ENCODE data around the gene UTS2R.
"Not testable (repeated sequence)": the region's sequence is repeated elsewhere in the genome, so short reads cannot be mapped to it uniquely, and the experiment has no call there.

Gene UTS2R

GRCh38 chr17:82334622-82335394, 36.8 kb upstream of the UTS2R start:
- no peak for DNase-seq

GRCh38 chr17:82338858-82339633, 32.5 kb upstream of the UTS2R start:
- DNase-seq: no peak

DNA sequence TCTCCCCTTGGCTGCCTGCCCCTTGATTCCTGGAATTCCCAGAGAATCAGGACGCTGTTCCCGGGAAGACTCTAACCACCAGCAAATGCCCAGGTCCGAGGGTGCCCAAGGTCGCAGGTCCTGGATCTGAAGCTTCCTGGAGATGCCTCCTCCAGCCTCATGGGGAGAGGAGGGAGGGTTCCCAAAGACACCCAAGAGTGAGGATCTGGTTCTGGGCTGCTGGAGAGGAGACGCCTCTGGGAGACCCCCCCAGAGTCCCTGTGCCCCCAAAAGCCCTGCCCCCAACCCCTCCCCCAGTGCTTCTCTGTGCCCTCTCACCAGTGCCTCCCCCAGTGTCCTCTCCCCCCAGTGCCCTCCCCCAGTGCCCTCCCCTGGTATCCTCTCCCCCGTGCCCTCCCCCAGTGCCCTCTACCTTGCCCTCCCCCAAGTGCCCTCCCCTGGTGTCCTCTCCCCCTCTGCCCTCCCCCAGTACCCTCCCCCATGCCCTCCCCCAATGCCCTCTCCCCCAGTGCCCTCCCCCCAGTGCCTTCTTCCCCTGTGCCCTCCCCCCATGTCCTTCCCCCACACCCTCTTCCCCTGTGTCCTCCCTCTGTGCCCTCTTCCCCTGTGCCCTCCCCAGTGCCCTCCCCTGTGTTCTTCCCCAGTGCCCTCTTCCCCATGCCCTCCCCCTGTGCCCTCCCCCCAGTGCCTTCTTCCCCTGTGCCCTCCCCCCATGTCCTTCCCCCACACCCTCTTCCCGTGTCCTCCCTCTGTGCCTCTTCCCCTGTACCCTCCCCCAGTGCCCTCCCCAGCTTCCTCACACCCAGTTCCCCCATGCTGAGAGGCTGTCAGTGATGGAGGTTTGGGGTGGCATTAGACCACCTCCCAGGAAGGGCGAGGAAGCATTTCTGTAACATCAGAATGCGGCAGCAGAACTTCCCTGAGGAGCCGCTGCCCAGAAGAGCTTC, 31.7 kb upstream of the UTS2R start:
- no peak for DNase-seq

- DNase-seq: no peak
These were observed 29.0 kb upstream of the UTS2R start for GRCh38 chr17:82342361-82343079.

DNA sequence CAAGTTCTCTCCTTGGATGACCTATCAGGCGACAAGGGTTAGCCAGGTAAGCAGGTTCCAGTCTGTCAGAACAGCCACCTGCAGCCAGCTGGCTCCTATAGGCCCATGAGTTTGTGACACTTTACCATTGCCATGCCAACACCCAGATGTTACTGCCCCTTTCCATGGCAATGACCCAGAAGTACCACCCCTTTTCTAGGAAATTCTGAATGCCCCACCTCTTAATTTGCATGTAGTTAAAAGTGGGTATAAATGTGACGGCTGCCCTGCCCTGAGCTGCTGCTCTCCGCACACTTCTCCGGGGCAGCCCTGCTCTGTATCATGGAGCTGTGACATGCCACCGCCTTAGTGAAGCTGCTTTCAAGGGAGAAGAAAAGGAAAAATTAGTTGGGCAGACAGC, 28.0 kb upstream of the UTS2R start:
- no peak for DNase-seq

DNA sequence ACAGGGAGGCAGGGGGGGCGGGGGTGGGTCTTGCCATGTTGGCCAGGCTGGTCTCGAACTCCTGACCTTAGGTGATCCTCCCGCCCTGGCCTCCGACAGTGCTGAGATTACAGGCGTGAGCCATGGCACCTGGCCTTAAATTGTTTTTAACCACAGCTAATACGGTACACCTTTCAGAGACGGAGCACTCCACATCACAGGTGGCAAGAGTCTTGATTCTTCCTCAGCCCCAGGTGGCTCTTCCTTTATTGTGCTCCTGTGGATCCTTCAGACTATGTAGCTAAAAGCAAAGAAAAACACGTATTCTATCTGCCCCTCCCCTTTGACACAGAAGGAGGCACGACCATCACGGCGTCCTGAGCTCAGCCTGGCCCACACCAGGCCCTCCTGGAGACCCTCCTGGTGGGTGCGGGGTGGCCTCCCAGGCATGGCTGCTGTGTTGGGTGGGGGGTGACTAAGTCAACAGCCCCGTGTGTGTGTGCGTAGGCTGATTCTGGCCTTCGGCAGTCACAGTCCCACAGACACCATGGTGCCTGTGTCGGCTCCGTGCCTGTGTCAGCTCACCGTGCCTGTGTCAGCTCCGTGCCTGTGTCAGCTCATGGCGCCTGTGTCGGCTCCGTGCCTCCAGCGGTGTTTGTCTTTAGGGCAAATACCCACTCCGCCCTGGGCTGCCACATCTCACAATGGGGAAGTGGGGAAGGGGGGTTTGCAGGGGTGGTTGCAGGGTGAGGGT, 27.2 kb upstream of the UTS2R start:
- no peak for DNase-seq

DNA sequence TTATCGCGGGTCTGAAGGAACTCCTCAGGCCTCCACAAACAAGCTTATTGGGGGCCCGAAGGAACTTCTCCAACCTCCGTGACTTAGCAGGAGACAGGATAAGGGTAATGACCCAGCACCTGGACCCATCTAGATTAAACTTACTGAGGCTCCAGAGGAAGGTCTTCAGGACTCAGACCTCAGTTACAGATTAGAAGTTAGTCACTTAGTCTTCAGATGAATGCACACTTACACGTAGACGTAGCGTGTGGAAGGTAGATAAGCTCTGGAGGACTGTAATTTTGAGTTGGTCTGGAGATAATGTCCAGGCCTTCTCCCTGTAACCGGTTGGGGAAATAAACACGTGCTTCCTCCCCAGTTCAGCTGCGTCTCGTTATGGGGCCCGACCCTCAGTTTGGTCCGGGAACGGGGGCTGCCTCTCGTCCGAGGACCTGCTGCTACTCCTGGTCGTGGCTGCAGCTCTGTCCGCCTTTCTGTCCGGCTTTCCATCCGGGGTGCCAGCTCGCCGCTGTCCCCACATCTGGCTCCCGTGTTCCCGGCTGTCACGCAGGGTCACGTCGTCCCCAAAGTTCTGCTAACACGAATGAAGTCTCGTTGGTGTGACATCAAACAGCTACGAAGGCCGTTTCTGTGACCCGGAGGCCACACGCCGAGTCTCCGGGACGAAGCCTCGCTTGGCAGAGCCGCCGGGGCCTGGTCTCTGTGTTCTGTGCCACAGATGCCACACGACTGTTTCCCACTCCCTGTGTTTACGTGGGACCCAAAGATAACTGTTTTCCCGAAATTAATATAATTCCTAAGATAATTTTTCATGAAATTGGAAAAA, 26.2 kb upstream of the UTS2R start:
- no peak for DNase-seq

DNA sequence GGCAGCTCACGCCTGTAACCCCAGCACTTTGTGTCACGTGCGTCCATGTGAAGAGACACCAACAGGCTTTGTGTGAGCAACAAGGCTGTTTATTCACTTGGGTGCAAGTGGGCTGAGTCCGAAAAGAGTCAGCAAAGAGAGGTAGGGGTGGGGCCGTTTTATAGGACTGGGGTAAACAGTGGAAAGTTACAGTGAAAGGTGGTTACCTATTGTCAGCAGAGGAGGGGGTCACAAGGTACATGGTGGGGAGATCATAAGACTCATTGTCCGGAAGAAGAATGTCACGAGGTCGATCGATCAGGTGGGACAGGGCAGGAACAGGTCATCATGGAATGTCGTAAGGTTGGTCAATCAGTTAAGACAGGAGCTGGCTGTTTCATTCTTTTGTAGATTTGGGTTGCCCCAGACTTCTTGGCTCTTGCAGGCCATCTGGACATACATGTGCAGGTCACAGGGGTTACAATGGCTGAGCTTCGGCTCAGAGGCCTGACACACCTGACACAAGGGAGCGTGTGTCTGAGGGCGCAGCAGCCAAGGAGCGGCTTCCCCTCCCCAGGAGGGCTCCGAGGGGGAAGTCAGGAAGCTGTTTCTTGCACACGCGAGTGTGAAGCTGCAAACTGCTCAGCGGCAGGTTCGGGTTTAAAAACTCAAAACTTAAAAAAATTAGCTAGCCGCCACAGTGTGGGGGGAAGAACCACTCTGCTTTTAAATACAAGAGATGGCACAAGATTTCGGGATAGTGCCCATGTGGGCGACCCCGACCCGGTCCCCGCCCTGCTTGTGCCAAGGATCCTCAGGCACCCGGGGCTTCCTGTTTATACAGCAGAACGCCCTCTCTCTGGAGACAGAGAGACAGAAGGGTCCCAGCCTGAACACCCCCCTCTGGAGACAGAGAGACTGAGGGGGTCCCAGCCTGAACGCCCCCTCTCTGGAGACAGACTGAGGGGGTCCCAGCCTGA, 24.9 kb upstream of the UTS2R start:
- no peak for DNase-seq

GRCh38 chr17:82347994-82348393, 23.6 kb upstream of the UTS2R start:
- not testable (repeated sequence) for DNase-seq

DNA sequence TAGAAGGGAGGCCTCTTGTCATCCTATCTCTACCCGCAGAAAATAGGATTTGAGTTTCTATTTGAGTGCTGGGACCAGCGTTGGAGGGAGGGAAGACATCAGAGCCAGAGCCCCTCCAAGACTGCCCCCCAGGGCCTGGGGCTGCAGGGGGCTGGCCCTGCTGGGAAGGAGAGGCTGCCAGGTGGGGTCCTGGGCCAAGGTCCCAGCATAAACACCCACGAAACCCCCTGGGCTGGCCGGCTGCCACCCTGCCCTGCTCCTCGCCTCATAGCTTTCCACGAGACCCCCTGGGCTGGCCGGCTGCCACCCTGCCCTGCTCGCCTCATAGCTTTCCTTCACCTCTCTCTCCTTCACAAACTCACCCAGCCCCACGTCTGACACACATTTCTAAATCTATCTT, 23.1 kb upstream of the UTS2R start:
- no peak for DNase-seq

- no peak for DNase-seq
These were observed 22.7 kb upstream of the UTS2R start for GRCh38 chr17:82348866-82349265.

GRCh38 chr17:82349287-82349701, 22.3 kb upstream of the UTS2R start:
- no peak for DNase-seq

- DNase-seq: no peak
These were observed 21.2 kb upstream of the UTS2R start for GRCh38 chr17:82350182-82351030.

- no peak for DNase-seq
These were observed 20.3 kb upstream of the UTS2R start for GRCh38 chr17:82351254-82351712.

DNA sequence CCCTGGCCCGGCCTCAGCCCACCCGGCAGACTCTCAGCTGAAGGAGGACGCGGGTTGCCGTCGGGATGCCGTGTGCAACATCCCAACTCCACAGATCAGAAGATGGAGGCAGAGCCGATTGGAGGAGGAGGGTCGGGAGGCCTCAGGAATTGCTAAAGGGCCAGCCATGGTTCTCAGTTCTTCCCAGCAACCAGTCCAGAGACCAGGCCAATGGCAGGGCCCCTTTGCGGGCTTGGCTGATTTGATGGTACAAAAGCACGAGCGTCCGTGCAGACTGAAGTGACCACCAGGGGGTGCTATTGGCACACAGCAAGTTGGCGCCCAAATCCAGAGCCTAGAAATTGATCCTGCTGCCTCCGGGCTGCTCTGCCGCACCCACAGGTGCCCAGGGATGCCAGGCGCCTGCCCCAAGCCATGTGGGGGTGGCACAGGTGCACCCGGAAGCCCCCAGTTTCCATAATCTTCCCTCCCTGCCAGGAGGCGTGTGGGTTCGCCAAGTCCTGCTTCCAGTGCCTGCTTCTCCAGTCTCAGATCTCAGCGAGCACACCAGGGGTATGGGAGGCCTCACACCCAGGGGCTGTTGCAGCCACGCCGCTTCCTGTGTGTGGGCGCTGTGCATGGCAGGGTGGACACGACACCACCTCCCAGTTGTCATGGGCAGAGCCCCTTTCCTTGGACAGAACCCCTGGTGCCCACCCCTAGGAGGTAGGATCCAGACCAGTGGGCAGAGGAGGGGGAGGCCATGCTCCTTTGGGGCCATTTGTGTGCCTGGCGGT, 19.7 kb upstream of the UTS2R start:
- peak; percentile 78 for DNase-seq

- DNase-seq: no peak
These were observed 18.1 kb upstream of the UTS2R start for GRCh38 chr17:82353484-82353883.

DNA sequence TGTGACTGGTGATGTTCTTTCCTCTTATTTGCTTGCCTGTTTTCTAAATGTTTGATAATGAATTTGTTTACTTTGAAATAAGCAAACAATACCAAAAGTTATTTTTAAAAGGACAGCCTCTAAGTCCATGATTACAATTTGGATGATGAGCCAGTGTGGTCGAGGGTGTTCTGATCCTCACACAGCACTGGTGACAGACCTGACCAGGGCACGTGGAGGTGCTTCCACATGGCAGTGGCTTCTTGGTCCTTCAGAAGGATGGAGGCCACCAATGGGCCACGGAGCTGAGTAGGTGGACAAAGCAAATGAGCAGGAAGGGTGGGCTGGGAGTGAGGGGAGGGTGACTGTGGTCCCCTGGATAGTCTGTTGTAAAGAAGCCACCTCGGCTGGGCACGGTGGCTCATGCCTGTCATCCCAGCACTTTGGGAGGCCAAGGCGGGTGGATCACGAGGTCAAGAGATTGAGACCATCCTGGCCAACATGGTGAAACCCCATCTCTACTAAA, 16.7 kb upstream of the UTS2R start:
- no peak for DNase-seq
